IPS DF 4.7 (cell line): Measurements from ENCODE around the gene AP2A2.

Experiments used
- DNase-seq: peaks from one replicate; pipeline ENCODE4 v3.0.0-alpha.2; 2013; ENCODE audit warnings: low spot score; ENCODE audit errors: extremely low read depth

Gene AP2A2

GRCh38 chr11:898540-899190, 27.0 kb upstream of the AP2A2 start:
- DNase-seq, result no peak

DNA sequence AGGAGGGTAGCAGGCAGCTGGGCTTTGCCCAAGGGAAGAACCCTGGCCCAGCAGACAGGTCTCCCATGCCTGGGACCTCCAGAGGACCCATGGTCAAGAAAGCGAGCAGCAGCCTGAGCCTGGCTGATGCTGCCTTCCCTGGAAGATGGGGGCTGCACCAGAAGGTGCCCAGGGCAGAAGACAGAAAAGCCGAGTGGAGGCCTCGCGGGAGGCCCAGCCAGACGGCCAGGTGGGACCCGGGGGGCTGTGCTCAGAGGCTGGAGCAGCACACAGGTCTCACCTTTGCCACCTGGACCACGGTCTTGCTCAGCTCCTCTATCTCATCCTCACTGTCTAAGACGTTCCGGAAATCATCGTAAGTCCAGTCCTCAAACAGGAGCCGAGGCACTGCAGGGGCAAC, 25.9 kb upstream of the AP2A2 start:
- DNase-seq, result no peak

- DNase-seq, result no peak
These were observed 25.1 kb upstream of the AP2A2 start for GRCh38 chr11:900545-900944.

GRCh38 chr11:901452-902061, 24.1 kb upstream of the AP2A2 start:
- no peak for DNase-seq

DNA sequence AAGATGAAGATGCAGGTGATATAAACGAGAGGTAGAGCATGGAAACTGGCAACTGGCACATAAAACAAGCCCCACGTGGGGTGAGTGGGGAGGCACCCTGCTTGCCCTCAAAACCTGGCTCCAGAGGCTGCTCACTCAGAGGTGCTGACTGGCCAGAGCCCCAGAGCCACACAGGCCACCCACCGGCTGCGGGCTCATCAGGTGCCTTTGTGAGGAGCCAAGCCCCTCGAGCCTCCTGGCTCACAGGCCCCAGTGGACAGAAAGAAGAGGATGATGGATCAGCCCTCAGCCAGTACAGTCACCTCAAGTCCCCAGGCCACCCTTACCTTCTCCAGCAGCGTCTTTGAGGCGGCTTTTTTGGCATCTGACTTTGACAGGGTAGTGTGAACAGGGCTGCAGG, 21.3 kb upstream of the AP2A2 start:
- no peak for DNase-seq

DNA sequence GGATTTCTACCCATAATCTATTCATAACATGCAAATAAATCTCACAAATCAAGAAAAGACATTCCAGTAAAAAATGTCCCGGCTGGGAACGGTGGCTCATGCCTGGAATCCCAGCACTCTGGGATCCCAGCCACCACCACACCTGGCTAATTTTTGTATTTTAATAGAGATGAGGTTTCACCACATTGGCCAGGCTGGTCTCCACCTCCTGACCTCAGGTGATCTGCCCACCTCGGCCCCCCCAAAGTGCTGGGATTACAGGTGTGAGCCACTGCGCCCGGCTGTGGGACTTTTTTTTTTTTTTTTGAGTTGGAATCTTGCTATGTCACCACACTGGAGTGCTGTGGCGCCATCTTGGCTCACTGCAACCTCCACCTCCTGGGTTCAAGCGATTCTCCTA, 19.7 kb upstream of the AP2A2 start:
- no peak for DNase-seq

DNA sequence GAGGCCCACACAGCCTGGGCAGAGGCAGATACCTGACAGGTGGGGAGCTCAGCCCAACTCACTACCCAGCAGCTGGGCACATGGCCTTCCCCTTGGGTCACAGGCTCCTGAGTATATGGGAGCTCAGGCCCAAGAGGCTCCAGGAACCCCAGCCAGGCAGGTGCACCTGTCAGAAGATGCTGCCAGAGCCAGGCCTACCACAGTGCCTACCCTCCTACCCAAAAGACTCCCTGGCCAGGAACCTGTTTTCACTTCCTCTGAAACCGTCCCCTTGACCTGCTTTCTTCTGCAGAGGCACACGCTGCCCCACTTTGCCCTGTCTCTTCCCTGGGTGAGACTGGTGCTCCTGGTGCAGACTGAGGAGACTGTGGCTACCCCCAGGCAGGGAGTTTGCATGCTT, 18.0 kb upstream of the AP2A2 start:
- no peak for DNase-seq

DNA sequence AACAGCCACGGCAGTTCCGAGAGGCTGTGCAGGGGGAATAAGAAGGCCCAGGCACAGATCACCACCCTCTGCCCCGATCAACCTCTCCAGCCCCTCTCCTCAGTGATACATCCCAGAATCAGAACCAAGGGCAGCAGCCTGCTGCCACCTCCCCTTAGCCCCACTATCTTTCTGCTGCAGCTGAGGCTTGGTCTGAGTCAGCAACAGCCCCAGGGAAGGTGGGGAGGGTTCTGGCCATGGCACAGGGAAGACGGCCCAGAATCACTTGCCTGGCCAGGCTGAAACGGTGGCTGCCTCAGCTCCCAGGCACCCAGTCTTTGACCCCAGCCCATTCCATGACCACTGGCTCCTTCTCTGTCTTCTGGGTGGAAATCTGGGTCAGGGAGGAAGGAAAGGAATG, 17.4 kb upstream of the AP2A2 start:
- no peak for DNase-seq

DNA sequence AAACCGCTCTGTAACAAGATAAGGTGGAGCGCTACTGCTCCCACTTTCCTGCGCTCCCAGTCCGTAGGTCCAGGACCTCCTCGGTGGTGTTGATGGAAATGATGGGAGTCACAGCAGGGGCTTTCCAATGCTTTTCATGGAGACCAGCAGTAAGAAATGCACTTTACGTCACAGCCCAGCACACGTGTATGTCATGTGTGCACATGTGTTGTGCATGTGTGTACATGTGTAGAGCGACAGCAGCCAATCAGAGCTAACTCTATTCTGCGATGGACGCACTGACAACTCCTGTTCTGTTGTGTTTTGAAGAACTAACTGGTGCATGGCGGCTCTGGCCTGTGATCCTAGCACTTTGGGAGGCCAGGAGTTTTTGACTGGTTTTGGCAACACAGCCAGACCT, 16.3 kb upstream of the AP2A2 start:
- DNase-seq, result no peak

- no peak for DNase-seq
These were observed 15.6 kb upstream of the AP2A2 start for GRCh38 chr11:910044-910588.

GRCh38 chr11:910589-911030, 15.1 kb upstream of the AP2A2 start, which contains the start of gene CHID1:
Gene CHID1 (minus strand): TSS chr11:910810. CDS start chr11:904816, 5,994 bp downstream.
- no peak for DNase-seq

DNA sequence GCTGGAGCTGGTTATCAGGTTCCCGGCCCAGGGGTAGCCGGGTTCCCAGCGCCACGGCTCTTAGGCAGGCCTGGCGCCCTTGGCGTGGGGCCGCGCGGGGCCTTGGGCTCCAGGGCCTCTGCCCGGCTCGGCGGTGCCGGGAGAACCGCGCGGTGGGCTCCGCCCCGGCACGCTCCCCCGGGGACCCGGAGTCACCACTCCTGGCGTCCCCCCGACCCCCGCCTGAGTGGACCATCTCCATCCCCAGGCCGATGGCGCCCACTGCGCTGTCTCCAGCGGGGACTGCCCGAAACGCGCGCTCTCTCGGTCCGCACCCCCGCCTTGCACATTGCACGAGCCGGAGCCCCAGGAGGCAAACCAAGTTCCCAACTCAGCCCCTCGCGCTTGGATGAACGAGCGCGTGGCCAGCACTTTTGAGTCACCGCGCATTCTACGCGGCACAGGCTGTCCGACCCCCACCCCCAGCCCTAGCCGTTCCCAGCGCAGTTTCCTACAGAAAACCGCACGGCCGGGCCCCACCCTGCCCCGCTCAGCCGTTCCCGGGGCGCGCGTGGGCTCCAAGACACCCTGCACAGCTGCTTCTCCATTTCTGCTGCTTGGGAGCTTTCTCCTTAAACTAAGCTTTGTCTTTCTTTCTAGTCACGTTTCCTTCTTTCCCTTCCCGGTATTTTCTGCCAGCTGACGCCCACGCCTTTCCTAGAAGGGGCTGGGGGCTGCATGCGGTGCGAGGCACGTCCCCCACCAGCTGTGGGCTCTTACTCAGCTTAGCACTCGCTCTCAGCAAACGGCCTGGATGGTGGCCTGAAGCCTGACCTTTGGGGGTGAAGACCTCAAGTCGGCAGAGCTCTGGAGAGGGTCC, 14.4 kb upstream of the AP2A2 start:
- no peak for DNase-seq

GRCh38 chr11:911890-912219, 13.8 kb upstream of the AP2A2 start:
- no peak for DNase-seq

- no peak for DNase-seq
These were observed 13.4 kb upstream of the AP2A2 start for GRCh38 chr11:912266-912665.

- no peak for DNase-seq
These were observed 12.6 kb upstream of the AP2A2 start for GRCh38 chr11:913043-913442.

DNA sequence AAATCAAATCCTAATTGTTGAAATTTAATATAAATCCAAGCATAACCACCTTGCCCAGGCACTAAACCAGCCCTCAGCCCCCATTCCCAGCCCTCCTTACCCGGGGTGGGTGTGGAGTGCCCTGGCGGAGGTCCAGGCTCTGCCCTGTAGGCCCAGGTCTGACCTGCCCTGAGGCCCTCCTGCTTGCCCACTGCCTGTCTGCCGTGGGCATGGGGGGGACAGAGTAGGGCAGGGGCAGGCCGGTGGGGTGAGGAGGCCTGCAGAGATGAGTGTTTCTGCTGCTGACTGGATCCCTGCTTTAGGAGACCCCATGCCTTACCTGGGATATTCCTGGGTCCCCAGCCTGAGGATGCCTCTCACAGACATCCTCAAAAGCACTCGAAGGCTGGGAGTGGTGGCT, 11.5 kb upstream of the AP2A2 start:
- no peak for DNase-seq

GRCh38 chr11:914747-915501, 10.7 kb upstream of the AP2A2 start:
- DNase-seq, result no peak

DNA sequence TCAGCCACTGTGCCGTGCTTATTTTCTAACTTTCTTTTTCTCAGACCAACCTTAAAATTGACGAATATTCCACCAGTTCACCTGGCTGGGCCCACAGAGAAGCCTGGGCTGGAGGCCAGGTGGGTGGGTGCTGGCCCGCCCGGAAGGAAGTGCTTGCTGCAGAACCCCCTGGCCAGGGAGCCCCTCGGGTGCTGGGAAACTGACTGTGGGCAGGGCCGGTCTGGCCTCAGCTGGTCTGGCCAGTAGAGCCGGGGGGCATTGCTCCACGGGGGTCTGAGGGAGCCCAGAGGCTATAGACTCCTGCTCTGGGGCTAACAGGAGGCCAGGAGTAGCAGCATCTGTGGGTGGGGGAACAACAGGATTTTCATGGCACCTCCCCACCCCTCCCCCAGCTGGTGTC, 8.2 kb upstream of the AP2A2 start:
- no peak for DNase-seq

- DNase-seq, result no peak
These were observed 3.6 kb upstream of the AP2A2 start for GRCh38 chr11:921921-922678.

- no peak for DNase-seq
These were observed 1.8 kb upstream of the AP2A2 start for GRCh38 chr11:923691-924405.
